GM23248 (cell line): ENCODE results near the gene LDLRAD3. TPM values are rescaled to one million over a fixed set of nuclear protein-coding genes. Genes with fewer than 3 reads are reported as not detected.

ENCODE experiments used
- DNase-seq: peaks from one replicate; pipeline ENCODE4 v3.0.0-alpha.2; 2015
- H2AFZ ChIP-seq: fragments of 200-600 bp; sonication (generic); 2 replicates; pipeline ENCODE4 v1.6.1; 2016; ENCODE audit warnings: antibody characterized with exemption
- H3F3A ChIP-seq: fragments of 200-600 bp; sonication (generic); 2 replicates; pipeline ENCODE4 v1.6.1; 2016; ENCODE audit warnings: mild to moderate bottlenecking, antibody characterized with exemption, mixed run types; ENCODE audit not compliant: insufficient read depth
- H3K27ac ChIP-seq: fragments of 200-600 bp; sonication (generic); 2 replicates; pipeline ENCODE4 v1.5.1; 2016; ENCODE audit warnings: mild to moderate bottlenecking
- H3K27me3 ChIP-seq: fragments of 200-600 bp; sonication (generic); replicated peaks from 2 replicates; pipeline ENCODE4 v1.6.1; 2016; ENCODE audit warnings: mild to moderate bottlenecking; ENCODE audit not compliant: insufficient read depth
- H3K36me3 ChIP-seq: fragments of 200-600 bp; sonication (generic); 2 replicates; pipeline ENCODE4 v1.6.1; 2016; ENCODE audit warnings: low read depth, mild to moderate bottlenecking
- H3K4me1 ChIP-seq: fragments of 200-600 bp; sonication (generic); 2 replicates; pipeline ENCODE4 v1.6.1; 2016; ENCODE audit warnings: mild to moderate bottlenecking; ENCODE audit not compliant: insufficient read depth
- H3K4me2 ChIP-seq: fragments of 200-600 bp; sonication (generic); one replicate; pipeline ENCODE4 v1.6.1; 2016; ENCODE audit warnings: mild to moderate bottlenecking; ENCODE audit not compliant: unreplicated experiment
- H3K4me3 ChIP-seq: fragments of 200-600 bp; sonication (generic); 2 replicates; pipeline ENCODE4 v1.5.1; 2016; ENCODE audit warnings: mild to moderate bottlenecking
- H3K79me2 ChIP-seq: fragments of 200-600 bp; sonication (generic); 2 replicates; pipeline ENCODE4 v1.6.1; 2016; ENCODE audit warnings: mild to moderate bottlenecking; ENCODE audit not compliant: insufficient read depth
- H3K9ac ChIP-seq: fragments of 200-600 bp; sonication (generic); 2 replicates; pipeline ENCODE4 v1.6.1; 2016; ENCODE audit warnings: mild to moderate bottlenecking
- H3K9me2 ChIP-seq: fragments of 200-600 bp; sonication (generic); 2 replicates; pipeline ENCODE4 v1.6.1; 2016; ENCODE audit warnings: mixed run types, mild to moderate bottlenecking, moderate library complexity; ENCODE audit not compliant: insufficient read depth
- H3K9me3 ChIP-seq: fragments of 200-600 bp; sonication (generic); one replicate; pipeline ENCODE4 v1.6.1; 2017; ENCODE audit warnings: low read depth
- H4K20me1 ChIP-seq: fragments of 200-600 bp; sonication (generic); 2 replicates; pipeline ENCODE4 v1.6.0; 2016; ENCODE audit not compliant: insufficient read depth
- EZH2 ChIP-seq: fragments of 200-600 bp; sonication (generic); IDR thresholded peaks from 2 replicates; pipeline ENCODE4 v1.6.1; 2018; ENCODE audit warnings: antibody characterized with exemption, mild to moderate bottlenecking; ENCODE audit not compliant: insufficient read depth, poor library complexity, severe bottlenecking
- EZH2phosphoT487 ChIP-seq: fragments of 200-600 bp; sonication (generic); IDR thresholded peaks from 2 replicates; pipeline ENCODE4 v1.6.1; 2018; ENCODE audit warnings: antibody characterized with exemption, moderate library complexity, mild to moderate bottlenecking, low read depth; ENCODE audit not compliant: insufficient read depth
- WGBS, 2 experiments: methylation state at CpG; one replicate each; pipeline ENCODE4 v1.1.6; 2015 to 2017; ENCODE audit warnings: low lambda C conversion rate in 2 of 2, low coverage in 1 of 2; ENCODE audit errors: missing lambda C conversion rate in 2 of 2; 5-methylcytosine and 5-hydroxymethylcytosine counted together
- in situ Hi-C: fragments of 300-500 bp; cut with MboI; formaldehyde crosslinking; loops from 2 replicates; pipeline ENCODE4 v1.15.0; 2020
- polyA plus RNA-seq: library from polyadenylated mRNA; unstranded; fragments of >200 nt; fragmentation: Nextera tagmentation; extraction: Ambion mirVana; gene quantifications from 2 replicates; pipeline ENCODE4 v1.2.1, GENCODE V29; 2016
- total RNA-seq: library from RNA; depleted of rRNA; stranded (reverse); fragments of >200 nt; shearing (Covaris generic); gene quantifications from 2 replicates; pipeline ENCODE4 v1.2.3, GENCODE V29; 2014

Gene LDLRAD3
- total and polyA plus RNA-seq, 2 experiments from 2014 or later, result 6.2 to 6.6 TPM

- no peak overlapping the region for H3K4me3 ChIP-seq
- no peaks in the 10 kb centered on the region for H3K27me3 ChIP-seq
- no peaks in the 10 kb centered on the region for H3K4me1 ChIP-seq
- no peak for TF ChIP-seq EZH2
- TF ChIP-seq EZH2phosphoT487, result no peak
- no peaks in the 10 kb centered on the region for H3K9me3 ChIP-seq
- no peak overlapping the region for H3K27ac ChIP-seq
- H3K79me2 ChIP-seq, result no peaks in the 10 kb centered on the region
- no peaks in the 10 kb centered on the region for H4K20me1 ChIP-seq
- no peak for DNase-seq
- H3F3A ChIP-seq, result no peaks in the 10 kb centered on the region
- H3K9ac ChIP-seq, result no peak overlapping the region
- H3K9me2 ChIP-seq, result no peaks in the 10 kb centered on the region
- in situ Hi-C loops, result no loop called here
- H3K4me2 ChIP-seq, result no peak overlapping the region
- H2AFZ ChIP-seq, result no peak overlapping the region
- H3K36me3 ChIP-seq, result no peaks in the 10 kb centered on the region
- 77 to 78% methylated on average over 6 of the region's 6 CpGs for WGBS, 2 experiments
Observed at GRCh38 chr11:36002196-36002595, 58.3 kb downstream of the LDLRAD3 start.

GRCh38 chr11:36002796-36003195 is 58.9 kb downstream of the LDLRAD3 start:
- Histone ChIP-seq H3K79me2 (no peaks in the 10 kb centered on the region), H2AFZ (no peak overlapping the region), H3F3A (no peaks in the 10 kb centered on the region), H3K27me3 (no peaks in the 10 kb centered on the region), H3K9ac (no peak overlapping the region), H3K4me3 (no peak overlapping the region), H3K27ac (no peak overlapping the region), H3K4me1 (no peaks in the 10 kb centered on the region), H3K36me3 (no peaks in the 10 kb centered on the region), H3K4me2 (no peak overlapping the region), H3K9me2 (no peaks in the 10 kb centered on the region), H4K20me1 (no peaks in the 10 kb centered on the region), H3K9me3 (no peaks in the 10 kb centered on the region)
- 83 to 86% methylated on average over 3 of the region's 3 CpGs for WGBS, 2 experiments
- in situ Hi-C loops, result no loop called here
- TF ChIP-seq EZH2phosphoT487 (no peak), EZH2 (no peak)
- no peak for DNase-seq

- Histone ChIP-seq H3K9ac (no peak overlapping the region), H3F3A (peaks cover 23% of the 10 kb centered on the region), H4K20me1 (no peaks in the 10 kb centered on the region), H2AFZ (no peak overlapping the region), H3K4me1 (peaks cover 27% of the 10 kb centered on the region), H3K36me3 (no peaks in the 10 kb centered on the region), H3K4me2 (no peak overlapping the region), H3K27me3 (no peaks in the 10 kb centered on the region), H3K9me2 (no peaks in the 10 kb centered on the region), H3K9me3 (no peaks in the 10 kb centered on the region), H3K4me3 (no peak overlapping the region), H3K79me2 (no peaks in the 10 kb centered on the region), H3K27ac (no peak overlapping the region)
- no peak for DNase-seq
- WGBS, 2 experiments, result 98% methylated on average over 3 of the region's 3 CpGs
- in situ Hi-C loops, result no loop called here
- TF ChIP-seq EZH2 (no peak), EZH2phosphoT487 (no peak)
Observed at GRCh38 chr11:36006556-36006955, 62.7 kb downstream of the LDLRAD3 start.

GRCh38 chr11:36007127-36007655 is 63.3 kb downstream of the LDLRAD3 start:
- Histone ChIP-seq H3K27me3 (no peaks in the 10 kb centered on the region), H3K9me3 (no peaks in the 10 kb centered on the region), H3K4me1 (peaks cover 29% of the 10 kb centered on the region), H4K20me1 (no peaks in the 10 kb centered on the region), H3F3A (peaks cover 23% of the 10 kb centered on the region), H2AFZ (no peak overlapping the region), H3K4me2 (no peak overlapping the region), H3K9ac (no peak overlapping the region), H3K79me2 (no peaks in the 10 kb centered on the region), H3K4me3 (no peak overlapping the region), H3K27ac (no peak overlapping the region), H3K36me3 (no peaks in the 10 kb centered on the region), H3K9me2 (no peaks in the 10 kb centered on the region)
- in situ Hi-C loops, result no loop called here
- 93 to 95% methylated on average over 8 of the region's 8 CpGs for WGBS, 2 experiments
- no peak for DNase-seq
- TF ChIP-seq EZH2 (no peak), EZH2phosphoT487 (no peak)

GRCh38 chr11:36008584-36008983 is 64.7 kb downstream of the LDLRAD3 start:
- DNase-seq, result peak; percentile 18
- H3K9me2 ChIP-seq, result no peaks in the 10 kb centered on the region
- H3K79me2 ChIP-seq, result no peaks in the 10 kb centered on the region
- H3K27ac ChIP-seq, result no peak overlapping the region
- no peaks in the 10 kb centered on the region for H3K9me3 ChIP-seq
- H2AFZ ChIP-seq, result no peak overlapping the region
- 62 to 68% methylated on average over 3 of the region's 3 CpGs for WGBS, 2 experiments
- TF ChIP-seq EZH2phosphoT487, result no peak
- TF ChIP-seq EZH2, result no peak
- peaks cover 39% of the 10 kb centered on the region for H3K4me1 ChIP-seq
- peaks cover 33% of the 10 kb centered on the region for H3F3A ChIP-seq
- H3K9ac ChIP-seq, result no peak overlapping the region
- H3K27me3 ChIP-seq, result no peaks in the 10 kb centered on the region
- H3K36me3 ChIP-seq, result no peaks in the 10 kb centered on the region
- H4K20me1 ChIP-seq, result no peaks in the 10 kb centered on the region
- in situ Hi-C loops, result no loop called here
- H3K4me2 ChIP-seq, result peak overlapping the region; percentile 74
- H3K4me3 ChIP-seq, result no peak overlapping the region
